ENCODE data around the gene SLC30A5.
"Not testable (repeated sequence)": the region's sequence is repeated elsewhere in the genome, so short reads cannot be mapped to it uniquely, and the experiment has no call there.

SLC30A5 gene

DNA sequence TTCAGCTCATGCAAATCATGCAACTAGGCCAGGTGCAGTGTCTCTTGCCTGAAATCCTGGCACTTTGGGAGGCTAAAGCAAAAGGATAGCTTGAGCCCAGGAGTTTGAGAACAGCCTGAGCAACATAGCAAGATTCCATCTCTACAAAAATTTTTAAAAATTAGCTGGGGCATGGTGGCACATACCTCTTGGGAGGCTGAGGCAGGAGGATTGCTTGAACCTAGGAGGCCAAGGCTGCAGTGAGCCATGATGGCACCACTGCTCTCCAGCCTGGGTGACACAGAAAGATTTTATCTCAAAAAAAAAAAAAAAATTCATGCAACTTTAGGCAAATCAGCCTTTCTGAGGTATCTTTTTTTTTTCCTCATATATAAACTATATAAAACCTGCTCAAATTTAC, 37.5 kb downstream of the SLC30A5 start:
- no peaks in the 10 kb centered on the region for H3K27me3 Mint-ChIP-seq
- H3K4me1 Mint-ChIP-seq (ENCODE audit: low read depth), result no peaks in the 10 kb centered on the region
- intact Hi-C loops (cut with micrococcal nuclease), result no loop called here
- peaks cover 42% of the 10 kb centered on the region for H3K36me3 Mint-ChIP-seq (ENCODE audit: low read depth)
- no peaks in the 10 kb centered on the region for H3K9me3 Mint-ChIP-seq
- H3K4me3 Mint-ChIP-seq, result no peak overlapping the region
- no peak overlapping the region for H3K27ac Mint-ChIP-seq

DNA sequence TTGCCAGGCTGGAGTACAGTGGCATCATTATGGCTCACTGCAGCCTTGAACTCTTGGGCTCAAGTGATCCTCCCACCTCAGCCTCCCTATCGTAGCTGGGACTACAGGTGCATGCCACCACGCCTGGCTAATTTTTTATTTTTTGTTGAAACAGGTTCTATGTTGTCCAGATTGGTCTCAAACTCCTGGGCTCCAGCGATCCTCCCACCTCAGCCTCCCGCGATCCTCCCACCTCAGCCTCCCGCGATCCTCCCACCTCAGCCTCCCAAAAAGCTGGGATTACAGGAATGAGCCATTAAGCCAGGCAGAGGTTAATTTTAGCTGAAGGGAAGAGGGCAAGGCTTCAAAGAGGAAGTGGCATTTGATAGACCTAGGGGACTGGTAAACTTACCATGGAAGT, 40.3 kb downstream of the SLC30A5 start:
- intact Hi-C loops (cut with micrococcal nuclease), result no loop called here
- no peaks in the 10 kb centered on the region for H3K4me1 Mint-ChIP-seq (ENCODE audit: low read depth)
- peaks cover 15% of the 10 kb centered on the region for H3K36me3 Mint-ChIP-seq (ENCODE audit: low read depth)
- no peaks in the 10 kb centered on the region for H3K27me3 Mint-ChIP-seq
- no peaks in the 10 kb centered on the region for H3K9me3 Mint-ChIP-seq
- H3K27ac Mint-ChIP-seq, result no peak overlapping the region
- no peak overlapping the region for H3K4me3 Mint-ChIP-seq

DNA sequence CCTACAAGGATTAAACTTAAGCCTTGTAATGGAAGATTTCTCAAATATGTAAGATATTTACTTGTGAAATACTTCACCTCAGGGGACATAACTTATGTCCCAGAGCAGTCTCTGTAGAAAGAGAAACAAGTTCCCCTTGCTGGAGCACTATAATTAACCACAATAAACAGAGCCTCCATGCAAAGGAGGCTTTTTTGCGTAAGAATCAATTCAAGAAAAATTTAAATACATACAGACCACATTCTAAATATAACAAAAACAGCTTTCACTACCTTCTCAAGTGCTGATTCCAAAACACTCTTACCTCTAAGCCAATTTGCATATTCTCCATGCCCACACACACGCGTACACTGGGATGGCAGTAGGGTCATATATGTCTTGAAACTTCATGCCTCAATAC, 42.5 kb downstream of the SLC30A5 start:
- H3K27me3 Mint-ChIP-seq, result no peaks in the 10 kb centered on the region
- H3K4me3 Mint-ChIP-seq, result no peak overlapping the region
- no peaks in the 10 kb centered on the region for H3K4me1 Mint-ChIP-seq (ENCODE audit: low read depth)
- no peak overlapping the region for H3K27ac Mint-ChIP-seq
- peaks cover 8% of the 10 kb centered on the region for H3K9me3 Mint-ChIP-seq
- H3K36me3 Mint-ChIP-seq (ENCODE audit: low read depth), result peaks cover 7% of the 10 kb centered on the region
- intact Hi-C loops (cut with micrococcal nuclease), result no loop called here

DNA sequence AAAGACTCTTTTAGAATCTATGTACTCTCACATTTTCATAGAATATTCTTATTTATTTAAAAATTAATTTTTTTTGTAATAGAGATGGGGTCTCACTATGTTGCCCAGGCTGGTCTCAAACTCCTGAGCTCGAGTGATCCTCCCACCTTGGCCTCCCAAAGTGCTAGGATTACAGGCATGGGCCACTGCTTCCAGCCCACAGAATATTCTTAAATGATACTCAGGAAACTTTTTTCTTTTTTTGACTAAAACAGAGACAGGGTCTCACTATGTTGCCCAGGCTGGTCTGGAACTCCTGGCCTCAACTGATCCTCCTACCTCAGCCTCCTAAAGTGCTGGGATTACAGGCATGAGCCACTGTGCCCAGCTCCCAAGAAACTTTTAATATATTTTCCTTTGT, 43.4 kb downstream of the SLC30A5 start:
- H3K4me3 Mint-ChIP-seq; H3K9me3 Mint-ChIP-seq; H3K27ac Mint-ChIP-seq; intact Hi-C loops (cut with micrococcal nuclease); H3K27me3 Mint-ChIP-seq; H3K36me3 Mint-ChIP-seq (ENCODE audit: low read depth); H3K4me1 Mint-ChIP-seq (ENCODE audit: low read depth): not testable (repeated sequence)

DNA sequence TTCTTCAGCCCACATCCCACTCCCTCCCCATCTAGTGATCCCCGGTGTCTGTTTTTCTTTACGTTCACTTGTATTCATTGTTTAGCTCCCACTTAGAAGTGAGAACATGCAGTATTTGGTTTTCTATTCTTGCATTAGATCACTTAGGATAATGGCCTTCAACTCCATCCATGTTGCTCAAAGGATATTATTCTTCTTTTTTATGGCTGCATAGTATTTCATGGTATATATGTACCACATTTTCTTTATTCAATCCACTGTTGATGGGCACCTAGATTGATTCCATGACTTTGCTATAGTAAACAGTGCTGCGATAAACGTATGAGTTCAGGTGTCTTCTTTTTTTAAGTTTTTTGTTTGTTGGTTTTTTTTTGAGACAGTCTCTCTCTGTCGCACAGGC, 44.0 kb downstream of the SLC30A5 start:
- no peaks in the 10 kb centered on the region for H3K4me1 Mint-ChIP-seq (ENCODE audit: low read depth)
- peaks cover 8% of the 10 kb centered on the region for H3K9me3 Mint-ChIP-seq
- intact Hi-C loops (cut with micrococcal nuclease), result no loop called here
- no peak overlapping the region for H3K27ac Mint-ChIP-seq
- H3K4me3 Mint-ChIP-seq, result no peak overlapping the region
- no peaks in the 10 kb centered on the region for H3K27me3 Mint-ChIP-seq
- peaks cover 7% of the 10 kb centered on the region for H3K36me3 Mint-ChIP-seq (ENCODE audit: low read depth)

DNA sequence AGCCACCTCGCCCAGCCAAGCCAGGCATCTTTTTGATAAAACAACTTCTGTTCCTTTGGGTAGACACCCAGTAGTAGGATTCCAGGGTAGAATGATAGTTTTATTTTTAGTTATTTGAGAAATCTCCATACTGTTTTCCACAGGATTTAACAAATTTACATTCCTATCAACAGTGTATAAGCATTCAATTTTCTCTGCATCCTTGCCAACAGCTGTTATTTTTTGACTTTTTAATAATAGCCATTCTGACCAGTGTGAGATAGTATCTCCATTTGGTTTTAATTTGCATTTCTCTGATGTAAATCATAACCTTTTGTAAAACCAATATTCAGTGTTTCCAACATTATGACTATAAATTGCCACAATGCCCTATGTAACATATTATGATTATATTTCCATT, 45.0 kb downstream of the SLC30A5 start:
- H3K4me3 Mint-ChIP-seq, result no peak overlapping the region
- H3K27me3 Mint-ChIP-seq, result no peaks in the 10 kb centered on the region
- peaks cover 8% of the 10 kb centered on the region for H3K9me3 Mint-ChIP-seq
- intact Hi-C loops (cut with micrococcal nuclease), result no loop called here
- H3K27ac Mint-ChIP-seq, result no peak overlapping the region
- H3K36me3 Mint-ChIP-seq (ENCODE audit: low read depth), result peaks cover 2% of the 10 kb centered on the region
- no peaks in the 10 kb centered on the region for H3K4me1 Mint-ChIP-seq (ENCODE audit: low read depth)

DNA sequence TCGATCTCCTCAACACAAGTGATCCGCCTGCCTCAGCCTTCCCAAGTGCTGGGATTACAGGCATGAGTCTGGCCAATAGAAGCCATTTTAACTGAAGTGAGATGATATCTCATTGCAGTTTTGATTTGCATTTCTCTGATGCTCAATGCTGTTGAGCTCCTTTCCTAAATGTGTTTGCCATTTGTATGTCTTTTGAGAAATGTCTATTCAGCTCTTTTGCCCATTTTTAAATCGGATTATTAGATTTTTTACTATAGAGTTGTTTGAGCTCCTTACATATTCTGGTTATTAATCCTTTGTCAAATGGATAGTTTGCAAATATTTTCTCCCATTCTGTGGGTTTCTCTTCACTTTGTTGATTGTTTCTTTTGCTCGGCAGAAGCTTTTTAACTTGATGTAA, 46.4 kb downstream of the SLC30A5 start:
- H3K36me3 Mint-ChIP-seq (ENCODE audit: low read depth); H3K4me3 Mint-ChIP-seq; H3K27ac Mint-ChIP-seq; H3K9me3 Mint-ChIP-seq; H3K27me3 Mint-ChIP-seq; H3K4me1 Mint-ChIP-seq (ENCODE audit: low read depth); intact Hi-C loops (cut with micrococcal nuclease): not testable (repeated sequence)

DNA sequence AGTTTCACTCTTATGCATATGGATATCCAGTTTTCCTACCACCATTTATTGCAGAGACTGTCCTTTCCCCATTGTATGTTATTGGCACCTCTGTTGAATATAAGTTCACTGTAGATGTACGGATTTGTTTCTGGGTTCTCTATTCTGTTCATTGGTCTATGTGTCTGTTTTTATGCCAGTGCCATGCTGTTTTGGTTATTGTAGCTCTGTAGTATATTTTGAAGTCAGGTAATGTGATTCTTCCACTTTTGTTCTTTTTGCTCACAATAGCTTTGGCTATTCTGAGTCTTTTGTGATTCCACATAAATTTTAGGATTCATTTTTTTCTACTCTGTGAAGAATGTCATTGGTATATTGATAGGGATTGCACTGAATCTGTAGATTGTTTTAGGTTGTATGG, 47.0 kb downstream of the SLC30A5 start:
- Mint-ChIP-seq H3K9me3 (peaks cover 8% of the 10 kb centered on the region), H3K36me3 (ENCODE audit: low read depth) (no peaks in the 10 kb centered on the region), H3K4me3 (no peak overlapping the region), H3K27ac (no peak overlapping the region), H3K4me1 (ENCODE audit: low read depth) (no peaks in the 10 kb centered on the region), H3K27me3 (no peaks in the 10 kb centered on the region)
- intact Hi-C loops (cut with micrococcal nuclease), result no loop called here

DNA sequence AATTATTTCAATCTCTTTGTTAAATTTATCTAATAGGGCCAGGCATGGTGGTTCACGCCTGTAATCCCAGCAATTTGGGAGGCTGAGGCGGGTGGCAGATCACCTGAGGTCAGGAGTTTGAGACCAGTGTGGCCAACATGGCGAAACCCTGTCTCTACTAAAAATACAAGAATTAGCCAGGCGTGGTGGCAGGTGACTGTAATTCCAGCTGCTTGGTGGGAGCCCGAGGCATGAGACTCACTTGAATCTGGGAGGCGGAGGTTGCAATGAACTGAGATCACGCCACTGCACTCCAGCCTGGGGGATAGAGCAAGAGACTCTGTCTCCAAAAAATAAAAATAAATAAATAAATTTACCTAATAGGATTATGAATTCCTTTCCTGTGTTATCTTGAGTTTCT, 54.8 kb downstream of the SLC30A5 start:
- H3K36me3 Mint-ChIP-seq (ENCODE audit: low read depth); H3K4me1 Mint-ChIP-seq (ENCODE audit: low read depth); H3K9me3 Mint-ChIP-seq; H3K27me3 Mint-ChIP-seq; H3K4me3 Mint-ChIP-seq; H3K27ac Mint-ChIP-seq; intact Hi-C loops (cut with micrococcal nuclease): not testable (repeated sequence)

DNA sequence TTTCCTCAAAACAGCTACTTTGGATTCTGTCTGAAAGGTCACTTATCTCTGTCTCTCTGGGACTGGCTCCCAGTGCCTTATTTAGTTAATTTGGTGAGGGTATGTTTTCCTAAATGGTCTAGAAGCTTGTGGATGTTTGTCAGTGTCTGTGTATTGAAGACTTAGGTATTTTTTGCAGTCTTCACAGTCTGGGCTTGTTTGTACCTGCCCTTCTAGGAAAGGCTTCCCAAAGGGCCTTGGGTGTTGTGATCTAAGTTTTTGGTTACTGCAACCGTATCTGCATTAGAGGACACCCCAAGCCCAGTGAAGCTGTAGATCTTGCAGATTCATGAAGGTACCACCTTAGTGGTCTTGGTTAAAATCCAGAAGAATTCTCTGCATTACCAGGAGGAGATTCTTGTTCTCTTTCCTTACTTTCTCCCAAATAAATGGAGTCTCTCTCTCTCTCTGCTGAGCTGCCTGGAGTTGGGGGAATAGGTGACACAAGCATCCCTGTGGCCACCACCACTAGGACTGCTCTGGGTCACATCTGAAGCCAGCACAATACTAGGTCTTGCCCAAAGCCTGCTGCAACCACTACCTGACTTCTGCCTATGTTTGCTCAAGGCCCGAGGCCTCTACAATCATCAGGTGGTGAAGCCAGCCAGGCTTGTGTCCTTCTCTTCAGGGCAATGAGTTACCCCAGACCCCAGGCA, 55.3 kb downstream of the SLC30A5 start:
- Mint-ChIP-seq H3K9me3 (no peaks in the 10 kb centered on the region), H3K4me3 (no peak overlapping the region), H3K36me3 (ENCODE audit: low read depth) (no peaks in the 10 kb centered on the region)

DNA sequence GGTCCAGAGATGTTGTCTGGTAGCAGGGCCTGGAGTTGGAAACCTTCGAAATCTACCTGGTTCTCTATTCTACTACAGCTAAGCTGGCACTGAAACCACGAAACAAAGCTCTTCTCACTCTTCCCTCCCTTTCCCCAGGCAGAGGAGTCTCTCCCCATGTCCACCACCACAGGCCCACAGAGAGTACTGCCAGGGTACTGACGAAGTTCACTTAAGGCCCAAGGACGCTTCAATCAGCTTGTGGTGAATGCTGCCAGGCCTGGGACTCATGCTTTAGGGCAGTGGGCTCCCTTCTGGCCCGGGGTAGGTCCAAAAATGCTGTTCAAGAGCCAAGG, 55.8 kb downstream of the SLC30A5 start:
- no peaks in the 10 kb centered on the region for H3K9me3 Mint-ChIP-seq
- no peaks in the 10 kb centered on the region for H3K27me3 Mint-ChIP-seq
- H3K36me3 Mint-ChIP-seq (ENCODE audit: low read depth), result no peaks in the 10 kb centered on the region
- no peak overlapping the region for H3K27ac Mint-ChIP-seq
- H3K4me3 Mint-ChIP-seq, result no peak overlapping the region
- H3K4me1 Mint-ChIP-seq (ENCODE audit: low read depth), result peaks cover 8% of the 10 kb centered on the region
- intact Hi-C loops (cut with micrococcal nuclease), result no loop called here

More for the DNA sequence above, 55.3 kb downstream of the SLC30A5 start:
- intact Hi-C loops (cut with micrococcal nuclease), result no loop called here
- H3K27me3 Mint-ChIP-seq, result no peaks in the 10 kb centered on the region
- no peak overlapping the region for H3K27ac Mint-ChIP-seq
- peaks cover 8% of the 10 kb centered on the region for H3K4me1 Mint-ChIP-seq (ENCODE audit: low read depth)

DNA sequence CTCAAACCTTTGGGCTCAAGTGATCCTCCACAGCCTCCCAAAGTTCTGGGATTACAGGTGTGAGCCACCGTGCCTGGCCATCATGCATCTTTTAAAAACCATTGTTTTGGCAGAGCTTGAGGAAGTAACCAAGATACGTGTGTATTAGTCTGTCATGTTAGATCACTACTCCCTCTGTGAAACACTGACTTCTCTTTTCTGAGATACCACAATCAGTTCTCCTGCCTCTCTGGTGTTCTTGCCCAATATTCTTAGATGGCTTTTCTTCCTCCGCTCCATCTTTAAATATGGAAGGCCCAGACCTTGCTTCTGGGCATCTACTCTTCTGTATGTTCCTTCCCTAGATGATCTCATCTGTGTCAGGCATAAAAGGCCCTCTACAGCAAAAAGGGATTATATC, 58.9 kb downstream of the SLC30A5 start:
- no peaks in the 10 kb centered on the region for H3K27me3 Mint-ChIP-seq
- H3K4me1 Mint-ChIP-seq (ENCODE audit: low read depth), result peaks cover 8% of the 10 kb centered on the region
- no peaks in the 10 kb centered on the region for H3K9me3 Mint-ChIP-seq
- H3K36me3 Mint-ChIP-seq (ENCODE audit: low read depth), result no peaks in the 10 kb centered on the region
- no peak overlapping the region for H3K4me3 Mint-ChIP-seq
- no peak overlapping the region for H3K27ac Mint-ChIP-seq
- intact Hi-C loops (cut with micrococcal nuclease), result no loop called here

DNA sequence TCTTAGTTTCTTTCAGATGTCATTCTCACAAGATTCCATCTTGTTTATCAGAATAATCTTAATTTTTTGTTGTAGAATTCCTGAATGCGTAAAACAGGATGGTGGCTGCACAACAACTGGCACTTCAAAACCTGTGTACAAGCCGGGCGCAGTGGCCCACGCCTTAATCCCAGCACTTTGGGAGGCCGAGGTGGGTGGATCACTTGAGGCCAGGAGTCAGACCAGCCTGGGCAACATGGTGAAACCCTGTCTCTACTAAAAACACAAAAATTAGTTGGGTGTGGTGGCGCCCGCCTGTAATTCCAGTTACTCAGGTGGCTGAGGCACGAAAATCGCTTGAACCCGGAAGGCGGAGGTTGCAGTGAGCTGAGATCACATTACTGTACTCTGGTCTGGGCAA, 62.6 kb downstream of the SLC30A5 start:
- H3K36me3 Mint-ChIP-seq (ENCODE audit: low read depth), result no peaks in the 10 kb centered on the region
- peaks cover 8% of the 10 kb centered on the region for H3K4me1 Mint-ChIP-seq (ENCODE audit: low read depth)
- H3K27me3 Mint-ChIP-seq, result no peaks in the 10 kb centered on the region
- no peak overlapping the region for H3K4me3 Mint-ChIP-seq
- H3K9me3 Mint-ChIP-seq, result no peaks in the 10 kb centered on the region
- intact Hi-C loops (cut with micrococcal nuclease), result no loop called here
- H3K27ac Mint-ChIP-seq, result no peak overlapping the region

DNA sequence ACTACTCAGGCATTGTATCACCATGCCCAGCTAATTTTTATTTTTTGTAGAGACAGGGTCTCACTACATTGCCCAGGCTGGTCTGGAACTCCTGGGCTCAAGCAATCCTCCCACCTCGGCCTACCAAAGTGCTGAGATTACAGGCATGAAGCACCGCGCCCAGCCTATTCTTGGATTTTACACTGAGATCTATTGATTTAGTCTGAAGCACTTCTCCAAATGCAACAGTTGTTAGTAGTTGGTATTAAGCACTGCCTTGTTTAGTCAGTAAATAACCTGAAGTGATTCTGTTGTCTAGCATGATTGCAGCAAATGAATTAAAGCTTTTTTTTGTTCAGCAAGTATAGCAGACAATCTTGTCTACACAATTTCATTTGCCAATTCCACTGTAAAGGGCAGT, 64.2 kb downstream of the SLC30A5 start:
- intact Hi-C loops (cut with micrococcal nuclease), result no loop called here
- Mint-ChIP-seq H3K4me3 (no peak overlapping the region), H3K36me3 (ENCODE audit: low read depth) (no peaks in the 10 kb centered on the region), H3K27ac (no peak overlapping the region), H3K4me1 (ENCODE audit: low read depth) (peaks cover 2% of the 10 kb centered on the region), H3K9me3 (no peaks in the 10 kb centered on the region), H3K27me3 (no peaks in the 10 kb centered on the region)

DNA sequence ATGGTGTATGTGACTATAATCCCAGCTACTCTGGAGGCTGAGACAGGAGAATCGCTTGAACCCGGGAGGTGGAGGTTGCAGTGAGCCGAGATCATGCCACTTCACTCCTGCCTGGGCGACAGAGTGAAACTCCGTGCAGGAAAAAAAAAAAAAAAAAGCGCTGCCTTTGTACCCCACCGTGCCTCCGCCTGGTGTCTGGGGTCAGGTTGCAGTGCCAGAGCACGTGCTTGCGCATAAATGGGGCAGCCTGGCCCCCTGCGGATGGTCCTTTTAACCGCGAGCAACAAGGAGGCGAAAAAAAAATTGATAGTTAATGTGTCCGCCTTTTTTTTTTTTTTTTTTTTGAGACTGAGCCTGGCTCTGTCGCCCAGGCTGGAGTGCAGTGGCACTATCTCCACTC, 66.8 kb downstream of the SLC30A5 start:
- H3K36me3 Mint-ChIP-seq (ENCODE audit: low read depth), result no peaks in the 10 kb centered on the region
- no peak overlapping the region for H3K27ac Mint-ChIP-seq
- H3K4me1 Mint-ChIP-seq (ENCODE audit: low read depth), result peaks cover 2% of the 10 kb centered on the region
- no peaks in the 10 kb centered on the region for H3K27me3 Mint-ChIP-seq
- no peak overlapping the region for H3K4me3 Mint-ChIP-seq
- H3K9me3 Mint-ChIP-seq, result no peaks in the 10 kb centered on the region
- intact Hi-C loops (cut with micrococcal nuclease), result no loop called here
